NCI-H82 (cell line): ENCODE measurements around the gene NUAK2.

ENCODE experiments used
- DNase-seq: peaks from one replicate; lab custom pipeline; 2025; lab: John Stamatoyannopoulos, UW

The NUAK2 gene

GRCh38 chr1:205256951-205257625 lies 64.5 kb downstream of the NUAK2 start:
- DNase-seq, result peak; percentile 99

- peak; percentile 96 for DNase-seq
Measured at GRCh38 chr1:205255941-205256780, 65.4 kb downstream of the NUAK2 start.
